GM18907 (cell line): ENCODE results near the gene ART1.

Experiments used
- ATAC-seq: cut with Tn5 transposase; IDR thresholded peaks from one replicate; pipeline ENCODE4 v1.9.1; 2021; ENCODE audit warnings: mild to moderate bottlenecking, moderate library complexity; ENCODE audit not compliant: unreplicated experiment

ART1 gene

DNA sequence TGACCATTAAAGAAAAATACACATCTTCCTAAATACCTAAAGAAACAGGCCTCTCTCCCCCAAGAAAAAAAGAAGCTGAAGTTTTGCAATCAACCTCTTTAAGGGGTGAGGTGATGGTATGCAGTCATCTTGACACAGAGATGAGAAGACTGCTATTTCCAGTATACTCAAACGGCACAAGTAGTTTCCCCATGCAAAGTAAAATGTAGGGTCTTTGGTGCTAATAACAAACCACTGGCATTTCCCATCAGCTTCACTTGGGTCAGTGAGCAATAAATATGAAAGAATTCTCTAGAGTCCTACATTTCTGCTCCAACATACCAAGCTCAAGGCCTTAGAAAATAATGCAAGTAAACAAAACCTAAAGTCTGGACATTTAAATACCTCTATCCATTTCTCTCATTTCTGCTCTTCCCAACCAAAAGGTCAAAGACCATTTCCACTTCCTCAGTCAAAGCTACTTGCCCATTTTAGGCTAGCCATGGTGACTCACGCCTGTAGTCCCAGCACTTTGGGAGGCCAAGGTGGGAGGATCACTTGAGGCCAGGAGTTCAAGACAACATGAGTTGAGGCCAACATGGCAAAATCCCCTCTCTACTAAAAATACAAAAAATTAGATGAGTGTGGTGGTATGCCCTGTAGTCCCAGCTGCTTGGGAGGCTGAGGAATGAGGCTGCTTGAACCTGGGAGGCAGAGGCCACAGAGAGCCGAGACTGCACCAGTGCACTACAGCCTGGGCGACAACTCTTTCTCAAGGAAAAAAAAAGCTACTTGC is 65.7 kb downstream of the ART1 start:
- no peak for ATAC-seq

DNA sequence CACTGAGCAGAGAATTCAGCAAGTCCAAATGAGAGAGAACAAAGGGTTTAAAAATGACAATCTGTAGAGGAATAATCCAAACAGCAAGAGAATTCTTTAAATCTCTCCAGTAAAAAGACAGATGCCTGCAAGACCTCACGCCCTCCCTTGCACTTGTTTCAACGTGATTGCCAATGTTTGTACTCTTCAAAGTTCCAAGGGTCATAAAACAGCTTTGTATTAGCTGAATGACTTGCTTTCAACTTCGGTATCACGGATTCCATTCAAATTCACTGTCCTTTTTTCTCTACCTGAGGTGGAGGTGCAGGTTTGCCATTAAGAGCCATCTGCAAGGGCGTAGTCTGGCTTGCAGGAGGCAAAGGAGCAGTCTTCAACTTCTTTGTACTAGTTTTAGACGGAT is 67.3 kb downstream of the ART1 start:
- no peak for ATAC-seq
